Lower leg skin (tissue), 4 donors: ENCODE measurements around the gene GGA1. TPM values are rescaled to one million over a fixed set of nuclear protein-coding genes. Genes with fewer than 3 reads are reported as not detected.
A peak's percentile ranks its signal among the peaks of the same experiment; 100 is the strongest.

Source experiments
- DNase-seq, 2 donors: peaks; one replicate each; pipeline ENCODE4 v3.0.0-alpha.2; 2019; ENCODE audit warnings: low spot score in 2 of 2
- H3K4me3 ChIP-seq: fragments of 200-600 bp; sonication (generic); 2 replicates; pipeline ENCODE4 v1.5.1; 2017; ENCODE audit warnings: mild to moderate bottlenecking, low read depth; ENCODE audit not compliant: poor library complexity, severe bottlenecking
- POLR2A ChIP-seq, 2 donors: fragments of 450-650 bp; IDR thresholded peaks; one replicate each; pipeline ENCODE4 v1.6.1; 2016 to 2017; ENCODE audit warnings: antibody characterized with exemption in 2 of 2, mild to moderate bottlenecking in 1 of 2, moderate library complexity in 1 of 2
- WGBS, 2 donors: methylation state at CpG; one replicate each; pipeline ENCODE4 v1.1.5; 2018; 5-methylcytosine and 5-hydroxymethylcytosine counted together
- intact Hi-C: fragments of 100-400 bp; cut with DNase I; formaldehyde crosslinking; loops from one replicate; pipeline ENCODE4 v1.15.0; 2023; ENCODE audit warnings: low total_unique reads
- total RNA-seq, 4 donors: library from RNA; depleted of rRNA; stranded (reverse); fragments of >200 nt; gene quantifications; one replicate each; pipeline ENCODE4 v1.1.0, GENCODE V29; 2016
- TF ChIP-seq, protein P1 (sequence below), 3 donors: fragments of 450-650 bp; IDR thresholded peaks; one replicate each; pipeline ENCODE4 v1.5.1; 2016; ENCODE audit warnings: antibody characterized with exemption in 3 of 3, mild to moderate bottlenecking in 3 of 3, moderate library complexity in 2 of 3

Gene GGA1
- total RNA-seq, 4 donors from 2014 or later: 50.3 to 66.0 (median 53.6) TPM

- DNase-seq: no peak
- no peak for TF ChIP-seq POLR2A (IDR thresholded peaks at IDR 0.05)
- TF ChIP-seq, protein P1, sequence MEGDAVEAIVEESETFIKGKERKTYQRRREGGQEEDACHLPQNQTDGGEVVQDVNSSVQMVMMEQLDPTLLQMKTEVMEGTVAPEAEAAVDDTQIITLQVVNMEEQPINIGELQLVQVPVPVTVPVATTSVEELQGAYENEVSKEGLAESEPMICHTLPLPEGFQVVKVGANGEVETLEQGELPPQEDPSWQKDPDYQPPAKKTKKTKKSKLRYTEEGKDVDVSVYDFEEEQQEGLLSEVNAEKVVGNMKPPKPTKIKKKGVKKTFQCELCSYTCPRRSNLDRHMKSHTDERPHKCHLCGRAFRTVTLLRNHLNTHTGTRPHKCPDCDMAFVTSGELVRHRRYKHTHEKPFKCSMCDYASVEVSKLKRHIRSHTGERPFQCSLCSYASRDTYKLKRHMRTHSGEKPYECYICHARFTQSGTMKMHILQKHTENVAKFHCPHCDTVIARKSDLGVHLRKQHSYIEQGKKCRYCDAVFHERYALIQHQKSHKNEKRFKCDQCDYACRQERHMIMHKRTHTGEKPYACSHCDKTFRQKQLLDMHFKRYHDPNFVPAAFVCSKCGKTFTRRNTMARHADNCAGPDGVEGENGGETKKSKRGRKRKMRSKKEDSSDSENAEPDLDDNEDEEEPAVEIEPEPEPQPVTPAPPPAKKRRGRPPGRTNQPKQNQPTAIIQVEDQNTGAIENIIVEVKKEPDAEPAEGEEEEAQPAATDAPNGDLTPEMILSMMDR (IDR thresholded peaks at IDR 0.05): no peak
- WGBS, 2 donors: 77 to 85% methylated on average over 8 of the region's 8 CpGs
- intact Hi-C loops: no loop called here
- H3K4me3 ChIP-seq: no peak overlapping the region
These were observed 71.0 kb downstream of the GGA1 start for GRCh38 chr22:37679670-37680069.

- no peak for DNase-seq
- intact Hi-C loops: no loop called here
- 67 to 69% methylated on average over 7 of the region's 7 CpGs for WGBS, 2 donors
- H3K4me3 ChIP-seq: no peak overlapping the region
- TF ChIP-seq POLR2A (IDR thresholded peaks at IDR 0.05): no peak
- TF ChIP-seq, protein P1 (IDR thresholded peaks at IDR 0.05): no peak
These were observed 71.7 kb downstream of the GGA1 start for GRCh38 chr22:37680191-37680851.

GRCh38 chr22:37681001-37681424 is 72.4 kb downstream of the GGA1 start:
- WGBS, 2 donors: 70 to 83% methylated on average over 2 of the region's 2 CpGs
- no peak for DNase-seq
- TF ChIP-seq, protein P1 (IDR thresholded peaks at IDR 0.05): no peak
- no peak for TF ChIP-seq POLR2A (IDR thresholded peaks at IDR 0.05)

DNA sequence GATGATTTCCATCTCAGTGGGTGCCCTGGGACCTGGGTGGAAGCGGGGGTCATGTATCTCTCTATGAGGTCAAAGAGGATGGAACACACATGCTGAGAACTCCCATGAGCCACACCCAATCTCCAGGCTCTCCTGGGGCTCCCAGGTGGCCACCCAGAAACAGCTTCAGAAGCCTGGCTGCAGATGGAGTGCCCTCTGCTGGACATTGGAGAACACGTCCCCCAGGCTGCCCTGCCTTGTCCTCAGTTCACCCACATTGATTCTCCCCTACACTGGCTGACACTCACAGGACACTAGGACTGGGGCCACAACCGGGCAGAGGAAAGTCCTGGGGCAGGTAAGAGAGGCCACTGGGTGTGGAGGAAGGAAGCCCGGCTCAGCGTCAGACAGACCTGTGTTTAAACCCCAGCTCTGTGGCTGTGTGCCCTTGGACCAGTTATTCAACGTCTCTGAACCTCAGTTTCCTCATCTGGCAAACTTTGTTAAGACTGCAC is 73.0 kb downstream of the GGA1 start:
- WGBS, 2 donors: 15 to 19% methylated on average over 6 of the region's 6 CpGs
- peak; percentile 60 to 94 for DNase-seq
- intact Hi-C loops: no loop called here

More at GRCh38 chr22:37681001-37681424, 72.4 kb downstream of the GGA1 start:
- no peak overlapping the region for H3K4me3 ChIP-seq
- intact Hi-C loops: no loop called here

More for the DNA sequence above, 73.0 kb downstream of the GGA1 start:
- TF ChIP-seq, protein P1 (IDR thresholded peaks at IDR 0.05): peak in 1 of 3 donors; percentile 81
- TF ChIP-seq POLR2A (IDR thresholded peaks at IDR 0.05): no peak
- no peak overlapping the region for H3K4me3 ChIP-seq

Other genes starting within 250 kb of the GGA1 start
- gene ELFN2, start 181.4 kb upstream of the GGA1 start, total RNA-seq: 1 to 10 TPM in 2 of 4 donors, under 1 TPM in 2; 0.26 to 1.5 (median 0.82) TPM
- gene MFNG, start 122.5 kb upstream of the GGA1 start, total RNA-seq: 10 to 100 TPM in 1 of 4 donors, 1 to 10 TPM in 3; 5.7 to 13.0 (median 6.3) TPM
- 10 to 100 TPM; 13.2 to 22.5 (median 18.6) TPM for gene CARD10, start 89.4 kb upstream of the GGA1 start, total RNA-seq
- gene CDC42EP1, start 48.4 kb upstream of the GGA1 start, total RNA-seq: 10 to 100 TPM; 44.4 to 80.1 (median 70.5) TPM
- 1 to 10 TPM in 1 of 4 donors, not detected in 3; 1.4 TPM for gene LGALS2, start 28.7 kb upstream of the GGA1 start, total RNA-seq
- 10 to 100 TPM; 29.1 to 83.3 (median 60.3) TPM for gene SH3BP1, start 30.8 kb downstream of the GGA1 start, total RNA-seq
- gene PDXP, start 49.9 kb downstream of the GGA1 start, total RNA-seq: 1 to 10 TPM; 1.8 to 4.6 (median 3.2) TPM
- gene LGALS1, start 66.8 kb downstream of the GGA1 start, total RNA-seq: 100 to 1,000 TPM; 110 to 347 (median 232) TPM
- gene NOL12, start 77.5 kb downstream of the GGA1 start, total RNA-seq: 10 to 100 TPM; 24.3 to 72.3 (median 36.1) TPM
- gene TRIOBP, start 88.2 kb downstream of the GGA1 start, total RNA-seq: 10 to 100 TPM; 45.3 to 86.4 (median 65.1) TPM
- gene GCAT, start 199.1 kb downstream of the GGA1 start, total RNA-seq: 10 to 100 TPM; 12.5 to 20.4 (median 16.2) TPM
- gene GALR3, start 214.5 kb downstream of the GGA1 start, total RNA-seq: not detected
- 10 to 100 TPM; 36.2 to 61.6 (median 53.0) TPM for gene ANKRD54, start 235.5 kb downstream of the GGA1 start, total RNA-seq
- gene EIF3L, start 240.6 kb downstream of the GGA1 start, total RNA-seq: 100 to 1,000 TPM; 392 to 558 (median 489) TPM